CD4-positive, alpha-beta T cell (primary cell): Measurements from ENCODE around the gene HRH4. TPM values are rescaled to one million over a fixed set of nuclear protein-coding genes. Genes with fewer than 3 reads are reported as not detected.

Experiments
- ATAC-seq: fragments of 200-7000 bp; cut with Tn5 transposase; one replicate; pipeline ENCODE4 v1.10.0; 2022; ENCODE audit warnings: mild to moderate bottlenecking; ENCODE audit not compliant: poor library complexity
- CTCF ChIA-PET: fragments of 350-600 bp; sonication (Branson Sonifier 250); formaldehyde crosslinking; loops from one replicate; lab custom pipeline; 2021; ENCODE audit warnings: antibody characterized with exemption, inconsistent platforms; lab: Charles Lee
- POLR2A ChIA-PET: fragments of 350-600 bp; sonication (Branson Sonifier 250); formaldehyde crosslinking; loops from one replicate; lab custom pipeline; 2021; ENCODE audit warnings: antibody characterized with exemption, inconsistent platforms; lab: Charles Lee
- DNase-seq, 14 experiments: peaks; one replicate each; pipeline ENCODE4 v3.0.0-alpha.2; 2013 to 2020; ENCODE audit warnings: mixed read lengths in 2 of 14
- H3K27ac ChIP-seq, 2 donors: one replicate each; pipeline versions ENCODE4 v1.5.1 to v1.7.0; 2013; ENCODE audit warnings: low read length in 2 of 2, low read depth in 1 of 2, mild to moderate bottlenecking in 1 of 2
- H3K27me3 ChIP-seq, 2 experiments: 1 replicate in 1 of 2; 2 replicates in 1 of 2; pipeline versions ENCODE4 v1.6.1 to v1.7.0; 2013; ENCODE audit warnings: low read length in 2 of 2, control low read depth in 1 of 2, mild to moderate bottlenecking in 1 of 2, moderate library complexity in 1 of 2; ENCODE audit not compliant: insufficient read depth in 2 of 2, control insufficient read depth in 1 of 2
- H3K36me3 ChIP-seq: one replicate; pipeline ENCODE4 v1.6.1; 2013; ENCODE audit warnings: low read length, control low read depth; ENCODE audit not compliant: insufficient read depth
- H3K4me1 ChIP-seq: one replicate; pipeline ENCODE4 v1.6.1; 2013; ENCODE audit warnings: low read length, control low read depth; ENCODE audit not compliant: insufficient read depth
- H3K4me3 ChIP-seq: one replicate; pipeline ENCODE4 v1.5.1; 2013; ENCODE audit warnings: mild to moderate bottlenecking, low read length, moderate library complexity
- H3K9me3 ChIP-seq, 2 experiments: 1 replicate in 1 of 2; 2 replicates in 1 of 2; pipeline versions ENCODE4 v1.6.1 to v1.7.0; 2013; ENCODE audit warnings: low read length in 2 of 2, mild to moderate bottlenecking in 2 of 2, control low read depth in 1 of 2, moderate library complexity in 1 of 2; ENCODE audit not compliant: control insufficient read depth in 1 of 2, insufficient read depth in 1 of 2
- H3K27ac Mint-ChIP-seq: one replicate; pipeline ENCODE4 v1.8.0; 2020; ENCODE audit warnings: mixed read lengths
- H3K27me3 Mint-ChIP-seq: one replicate; pipeline ENCODE4 v1.8.0; 2021; ENCODE audit warnings: mixed read lengths
- H3K36me3 Mint-ChIP-seq: one replicate; pipeline ENCODE4 v1.8.0; 2021; ENCODE audit warnings: low read depth, mixed read lengths
- H3K4me1 Mint-ChIP-seq: one replicate; pipeline ENCODE4 v1.8.0; 2021; ENCODE audit warnings: low read depth, mixed read lengths
- H3K4me3 Mint-ChIP-seq: one replicate; pipeline ENCODE4 v1.8.0; 2020; ENCODE audit warnings: mild to moderate bottlenecking, mixed read lengths
- H3K9me3 Mint-ChIP-seq: one replicate; pipeline ENCODE4 v1.8.0; 2020; ENCODE audit warnings: mixed read lengths
- intact Hi-C, 2 experiments: fragments of 100-400 bp; cut with DNase I in 1 of 2; cut with micrococcal nuclease in 1 of 2; formaldehyde crosslinking; loops; one replicate each; pipeline versions ENCODE4 v1.15.1 to v1.9.0; 2023 to 2025; cut with DNase I, micrococcal nuclease
- total RNA-seq, 174 experiments: library from RNA in 2 of 174; stranded (reverse) in 2 of 174; gene quantifications; one replicate each; pipeline ENCODE4 v1.2.3 and lab custom pipeline; 2021 to 2026
- TF ChIP-seq, protein P1 (sequence below): fragments of 200-600 bp; IDR thresholded peaks from one replicate; pipeline ENCODE4 v1.8.0; 2022; ENCODE audit warnings: antibody characterized with exemption, mild to moderate bottlenecking

HRH4 gene
- total RNA-seq, 2 experiments from 2014 or later = 0.22 to 0.34 TPM

DNA sequence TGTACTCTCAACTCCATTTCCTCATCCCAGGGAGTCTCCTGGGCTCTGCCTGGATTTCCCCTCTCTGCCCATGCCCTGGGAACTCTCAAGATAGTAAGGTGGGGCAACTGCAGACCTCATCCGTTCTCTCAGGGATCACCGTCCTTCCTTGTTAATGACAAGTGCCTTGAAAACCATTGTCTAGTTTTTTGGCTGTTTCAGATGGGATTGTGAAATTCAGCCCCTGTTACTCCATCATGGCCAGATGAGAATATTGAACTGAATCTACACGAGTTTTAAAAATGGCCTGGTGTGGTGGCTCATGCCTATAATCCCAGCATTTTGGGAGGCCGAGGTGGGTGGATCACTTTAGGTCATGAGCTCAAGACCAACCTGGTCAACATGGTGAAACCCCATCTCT lies 665 bp upstream of the HRH4 start:
- H3K4me1 ChIP-seq = no peaks in the 10 kb centered on the region
- no peak overlapping the region for H3K27ac ChIP-seq
- Mint-ChIP-seq H3K9me3 (no peaks in the 10 kb centered on the region), H3K36me3 (peaks cover 5% of the 10 kb centered on the region), H3K27ac (no peak overlapping the region), H3K27me3 (no peaks in the 10 kb centered on the region), H3K4me1 (no peaks in the 10 kb centered on the region), H3K4me3 (no peak overlapping the region)
- DNase-seq (no peak), ATAC-seq (no peak)
- TF ChIP-seq, protein P1, sequence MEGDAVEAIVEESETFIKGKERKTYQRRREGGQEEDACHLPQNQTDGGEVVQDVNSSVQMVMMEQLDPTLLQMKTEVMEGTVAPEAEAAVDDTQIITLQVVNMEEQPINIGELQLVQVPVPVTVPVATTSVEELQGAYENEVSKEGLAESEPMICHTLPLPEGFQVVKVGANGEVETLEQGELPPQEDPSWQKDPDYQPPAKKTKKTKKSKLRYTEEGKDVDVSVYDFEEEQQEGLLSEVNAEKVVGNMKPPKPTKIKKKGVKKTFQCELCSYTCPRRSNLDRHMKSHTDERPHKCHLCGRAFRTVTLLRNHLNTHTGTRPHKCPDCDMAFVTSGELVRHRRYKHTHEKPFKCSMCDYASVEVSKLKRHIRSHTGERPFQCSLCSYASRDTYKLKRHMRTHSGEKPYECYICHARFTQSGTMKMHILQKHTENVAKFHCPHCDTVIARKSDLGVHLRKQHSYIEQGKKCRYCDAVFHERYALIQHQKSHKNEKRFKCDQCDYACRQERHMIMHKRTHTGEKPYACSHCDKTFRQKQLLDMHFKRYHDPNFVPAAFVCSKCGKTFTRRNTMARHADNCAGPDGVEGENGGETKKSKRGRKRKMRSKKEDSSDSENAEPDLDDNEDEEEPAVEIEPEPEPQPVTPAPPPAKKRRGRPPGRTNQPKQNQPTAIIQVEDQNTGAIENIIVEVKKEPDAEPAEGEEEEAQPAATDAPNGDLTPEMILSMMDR = no peak
- H3K27me3 ChIP-seq = no peaks in the 10 kb centered on the region
- H3K36me3 ChIP-seq = no peaks in the 10 kb centered on the region
- POLR2A ChIA-PET = interaction anchor here (0.6 kb wide), 1 partner anchor 71 kb away, joined by 4 read pairs; no protein-coding TSS in a partner anchor
- CTCF ChIA-PET = no interaction called here
- H3K4me3 ChIP-seq = no peak overlapping the region
- intact Hi-C loops = no loop called here
- H3K9me3 ChIP-seq = no peaks in the 10 kb centered on the region

DNA sequence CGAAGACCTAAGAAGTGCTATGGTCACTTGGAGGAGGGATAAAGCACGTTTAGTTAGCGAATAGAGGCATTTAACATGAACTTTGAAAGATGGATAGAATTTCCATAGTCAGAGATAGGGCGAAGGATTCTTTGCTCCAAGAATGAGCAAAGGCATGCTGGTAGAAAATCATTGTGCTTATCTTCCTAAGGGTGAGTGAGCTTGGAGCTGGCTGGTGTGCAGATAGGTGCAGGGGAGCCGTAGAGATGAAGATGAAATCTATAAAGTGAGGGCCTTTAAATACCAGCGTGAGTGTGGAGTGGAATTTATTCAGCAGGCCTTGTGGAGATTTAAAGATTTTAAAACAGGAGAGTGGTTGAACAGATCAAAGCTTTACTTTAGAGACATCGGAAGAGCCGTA lies 1.6 kb downstream of the HRH4 start:
- Histone ChIP-seq H3K36me3 (no peaks in the 10 kb centered on the region), H3K9me3 (no peaks in the 10 kb centered on the region), H3K27ac (no peak overlapping the region), H3K27me3 (no peaks in the 10 kb centered on the region), H3K4me1 (no peaks in the 10 kb centered on the region), H3K4me3 (peak overlapping the region; percentile 2)
- Mint-ChIP-seq H3K27me3 (no peaks in the 10 kb centered on the region), H3K4me1 (no peaks in the 10 kb centered on the region), H3K27ac (peak overlapping the region; percentile 1), H3K4me3 (peak overlapping the region; percentile 36), H3K36me3 (no peaks in the 10 kb centered on the region), H3K9me3 (no peaks in the 10 kb centered on the region)
- POLR2A ChIA-PET = no interaction called here
- TF ChIP-seq, protein P1 = no peak
- CTCF ChIA-PET = no interaction called here
- DNase-seq = no peak
- no peak for ATAC-seq
- intact Hi-C loops = no loop called here

DNA sequence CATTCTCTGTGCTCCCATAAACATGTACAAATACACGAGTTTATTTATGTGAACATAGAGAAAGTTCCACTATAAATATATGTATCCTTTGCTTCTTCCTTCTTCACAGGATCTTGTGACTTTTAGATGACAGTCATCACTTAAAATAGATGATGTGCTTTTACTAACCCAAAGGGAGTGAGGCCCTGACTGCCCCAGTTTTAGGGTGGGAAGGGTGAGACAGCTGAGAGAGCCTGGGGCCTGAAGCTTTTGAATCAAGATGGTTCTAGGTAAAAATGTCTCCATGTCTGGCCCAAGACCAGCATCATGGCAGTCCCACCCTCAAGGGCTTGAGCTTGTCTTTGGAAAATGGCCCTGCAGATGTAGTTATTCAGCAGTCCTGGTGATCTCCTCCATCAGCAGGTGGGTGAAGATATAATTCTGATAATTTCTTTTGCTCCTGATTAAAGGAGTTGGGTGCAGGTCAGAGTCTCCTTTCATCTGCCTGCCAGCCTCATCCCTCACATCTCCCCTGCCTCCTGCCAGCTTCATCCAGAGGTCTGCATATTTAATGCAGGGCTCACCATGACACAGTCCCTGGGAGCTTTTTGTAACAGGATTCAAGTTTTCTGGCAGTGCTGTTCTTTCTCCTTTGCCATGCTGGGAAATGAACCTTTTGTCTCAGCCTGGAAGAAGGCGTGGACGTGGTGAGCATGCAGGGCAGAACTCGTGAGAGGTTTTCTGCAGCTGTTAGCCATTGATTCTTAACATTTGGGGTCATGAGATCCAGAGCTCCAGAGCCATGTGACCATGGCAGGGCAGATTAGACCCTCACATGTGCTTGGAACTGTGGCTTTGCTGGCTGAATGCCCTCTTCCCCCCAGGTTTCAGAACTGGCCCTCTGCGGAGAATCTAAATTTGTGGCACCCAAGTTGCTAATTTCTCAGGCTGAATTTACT lies 2.7 kb downstream of the HRH4 start:
- CTCF ChIA-PET = interaction anchor here (1.1 kb wide), 1 partner anchor 8 kb away, joined by 3 read pairs; no protein-coding TSS in a partner anchor
- no peak overlapping the region for H3K27ac Mint-ChIP-seq
- H3K4me3 ChIP-seq = no peak overlapping the region

More for the DNA sequence above, 2.7 kb downstream of the HRH4 start:
- TF ChIP-seq, protein P1 = no peak
- Histone ChIP-seq H3K4me1 (no peaks in the 10 kb centered on the region), H3K27me3 (no peaks in the 10 kb centered on the region), H3K27ac (peak overlapping the region in 1 of 2 donors; percentile 15), H3K9me3 (no peaks in the 10 kb centered on the region), H3K36me3 (no peaks in the 10 kb centered on the region)
- H3K9me3 Mint-ChIP-seq = no peaks in the 10 kb centered on the region
- ATAC-seq = no peak
- POLR2A ChIA-PET = no interaction called here
- intact Hi-C loops = no loop called here
- no peaks in the 10 kb centered on the region for H3K27me3 Mint-ChIP-seq
- no peaks in the 10 kb centered on the region for H3K4me1 Mint-ChIP-seq
- no peak overlapping the region for H3K4me3 Mint-ChIP-seq
- DNase-seq = no peak
- H3K36me3 Mint-ChIP-seq = no peaks in the 10 kb centered on the region
